ENCODE measurements around the gene CASP7. TPM values are rescaled to one million over a fixed set of nuclear protein-coding genes. Genes with fewer than 3 reads are reported as not detected.
A peak's percentile ranks its signal among the peaks of the same experiment; 100 is the strongest.

CASP7 gene
- total and polyA plus RNA-seq, 10 of the 15 experiments (the other 5 are each of a cell fraction or from before 2014, with no cell fraction given): 23.7 to 34.4 (median 28.7) TPM

- TF ChIP-seq HDAC6 (IDR thresholded peaks at IDR 0.05; ENCODE audit: unreplicated experiment): no peak
- 0 out of 2 replicates have a peak, but pooled peaks have one; percentile 18 for TF ChIP-seq EED (IDR thresholded peaks at IDR 0.05; ENCODE audit: low read depth)
- TF ChIP-seq ETV6 (conservative IDR thresholded peaks at IDR 0.05 in 1 of 2, IDR thresholded peaks at IDR 0.05 in 1 of 2; ENCODE audit: borderline replicate concordance in 1 of 2, low read depth in 1 of 2): peak in 1 of 2 experiments; percentile 31; a peak in 1 of 4 replicates
- TF ChIP-seq IKZF1 (conservative IDR thresholded peaks at IDR 0.05): peak; percentile 71
- TF ChIP-seq JUNB (IDR thresholded peaks at IDR 0.05): peak; percentile 82
- no peak for TF ChIP-seq MEF2B (IDR thresholded peaks at IDR 0.05; ENCODE audit: partially characterized antibody, poor library complexity, severe bottlenecking)
- 0 out of 2 replicates have a peak, but pooled peaks have one; percentile 26 for TF ChIP-seq RELB (IDR thresholded peaks at IDR 0.05; ENCODE audit: low read depth)
- no peak for TF ChIP-seq HCFC1 (IDR thresholded peaks at IDR 0.05; ENCODE audit: low read length)
- TF ChIP-seq SREBF1 (IDR thresholded peaks at IDR 0.05; ENCODE audit: low read length): no peak
- 0 out of 2 replicates have a peak, but pooled peaks have one; percentile 30 for TF ChIP-seq ATF2 (IDR thresholded peaks at IDR 0.05; ENCODE audit: low read length)
- no peak for TF ChIP-seq BCL3 (IDR thresholded peaks at IDR 0.05; ENCODE audit: borderline replicate concordance, insufficient read depth, low read depth, low read length, poor library complexity, severe bottlenecking)
- peak; percentile 49; the same call in 1 of the 2 replicates for TF ChIP-seq ZNF217 (IDR thresholded peaks at IDR 0.05)
- TF ChIP-seq BCL11A (IDR thresholded peaks at IDR 0.05; ENCODE audit: low read depth, low read length): no peak
- TF ChIP-seq TCF3 (IDR thresholded peaks at IDR 0.05; ENCODE audit: borderline replicate concordance, insufficient read depth, low read depth, low read length): no peak
- TF ChIP-seq NFYA (IDR thresholded peaks at IDR 0.05; ENCODE audit: borderline replicate concordance, low read depth, low read length): no peak
These were observed 36.6 kb downstream of the CASP7 start (continued) for GRCh38 chr10:113716109-113716910.
